Fibroblast of mammary gland (primary cell): ENCODE results near the gene SUSD1.
A peak's percentile ranks its signal among the peaks of the same experiment; 100 is the strongest.

Experiments
- DNase-seq: peaks from one replicate; pipeline ENCODE4 v3.0.0-alpha.2; 2010; ENCODE audit warnings: low read depth
- H3K4me3 ChIP-seq: 2 replicates; pipeline ENCODE4 v1.5.1; 2011; ENCODE audit warnings: low read depth, mild to moderate bottlenecking, low read length, moderate library complexity; ENCODE audit not compliant: control insufficient read depth
- TF ChIP-seq, protein P1 (sequence below): conservative IDR thresholded peaks from 2 replicates; pipeline ENCODE4 v1.5.1; 2011; ENCODE audit warnings: low read depth, low read length, inconsistent platforms; ENCODE audit not compliant: control insufficient read depth, insufficient read depth

The SUSD1 gene

DNA sequence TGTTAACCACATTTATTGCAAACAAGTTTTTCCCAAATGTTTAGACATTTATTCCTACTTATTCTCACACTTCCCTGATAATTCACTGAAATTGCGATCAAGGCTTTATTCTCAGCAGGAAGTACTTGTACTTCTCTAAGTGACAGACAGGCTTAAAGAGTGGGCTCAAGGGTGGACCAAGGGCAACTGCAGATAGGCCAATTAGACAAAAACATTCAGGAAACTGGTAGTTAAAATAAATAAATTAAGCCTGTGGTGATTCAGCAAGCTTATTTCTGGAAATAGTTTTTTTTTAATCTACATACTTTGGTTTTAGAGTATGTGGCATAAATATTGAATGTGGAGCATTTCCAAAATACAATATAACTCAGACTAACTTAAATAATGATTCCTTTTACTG lies 142.4 kb downstream of the SUSD1 start:
- DNase-seq = peak; percentile 33
- TF ChIP-seq, protein P1, sequence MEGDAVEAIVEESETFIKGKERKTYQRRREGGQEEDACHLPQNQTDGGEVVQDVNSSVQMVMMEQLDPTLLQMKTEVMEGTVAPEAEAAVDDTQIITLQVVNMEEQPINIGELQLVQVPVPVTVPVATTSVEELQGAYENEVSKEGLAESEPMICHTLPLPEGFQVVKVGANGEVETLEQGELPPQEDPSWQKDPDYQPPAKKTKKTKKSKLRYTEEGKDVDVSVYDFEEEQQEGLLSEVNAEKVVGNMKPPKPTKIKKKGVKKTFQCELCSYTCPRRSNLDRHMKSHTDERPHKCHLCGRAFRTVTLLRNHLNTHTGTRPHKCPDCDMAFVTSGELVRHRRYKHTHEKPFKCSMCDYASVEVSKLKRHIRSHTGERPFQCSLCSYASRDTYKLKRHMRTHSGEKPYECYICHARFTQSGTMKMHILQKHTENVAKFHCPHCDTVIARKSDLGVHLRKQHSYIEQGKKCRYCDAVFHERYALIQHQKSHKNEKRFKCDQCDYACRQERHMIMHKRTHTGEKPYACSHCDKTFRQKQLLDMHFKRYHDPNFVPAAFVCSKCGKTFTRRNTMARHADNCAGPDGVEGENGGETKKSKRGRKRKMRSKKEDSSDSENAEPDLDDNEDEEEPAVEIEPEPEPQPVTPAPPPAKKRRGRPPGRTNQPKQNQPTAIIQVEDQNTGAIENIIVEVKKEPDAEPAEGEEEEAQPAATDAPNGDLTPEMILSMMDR = no peak
- no peak overlapping the region for H3K4me3 ChIP-seq

DNA sequence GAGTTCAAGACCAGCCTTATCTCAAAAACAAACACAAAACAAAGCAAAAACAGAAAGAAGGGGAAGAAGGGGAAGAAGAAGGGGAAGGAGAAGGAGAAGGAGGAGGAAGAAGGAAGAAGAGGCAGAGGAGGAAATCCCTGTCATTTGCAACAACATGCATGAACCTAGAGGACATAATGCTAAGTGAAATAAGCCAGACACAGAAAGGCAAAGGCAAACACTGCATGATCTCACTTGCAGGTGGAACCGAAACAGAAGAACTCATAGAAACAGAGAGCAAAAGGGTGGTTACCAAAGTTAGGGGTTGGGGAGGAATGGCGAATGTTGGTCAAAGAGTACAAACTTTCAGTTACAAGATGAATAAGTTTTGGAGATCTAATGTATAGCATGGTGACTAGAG lies 143.1 kb downstream of the SUSD1 start:
- no peak overlapping the region for H3K4me3 ChIP-seq
- DNase-seq = no peak
- TF ChIP-seq, protein P1 = no peak

DNA sequence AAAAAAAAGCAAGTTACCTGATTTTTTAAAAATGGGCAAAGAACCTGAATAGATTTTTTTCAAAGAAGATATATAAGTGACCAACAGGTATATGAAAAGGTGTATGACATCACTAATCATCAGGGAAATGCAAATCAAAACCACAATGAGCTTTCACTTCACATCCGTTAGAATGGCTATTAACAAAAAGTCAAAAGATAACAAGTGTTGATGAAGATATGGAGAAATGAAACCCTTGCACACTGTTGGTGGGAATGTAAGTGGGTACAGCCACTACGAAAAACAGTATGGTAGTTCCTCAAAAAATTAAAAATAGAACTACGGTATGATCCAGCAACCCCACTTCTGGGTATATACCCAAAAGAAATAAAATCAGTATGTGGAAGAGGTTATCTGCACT lies 143.7 kb downstream of the SUSD1 start:
- no peak overlapping the region for H3K4me3 ChIP-seq
- TF ChIP-seq, protein P1 = no peak
- DNase-seq = no peak

DNA sequence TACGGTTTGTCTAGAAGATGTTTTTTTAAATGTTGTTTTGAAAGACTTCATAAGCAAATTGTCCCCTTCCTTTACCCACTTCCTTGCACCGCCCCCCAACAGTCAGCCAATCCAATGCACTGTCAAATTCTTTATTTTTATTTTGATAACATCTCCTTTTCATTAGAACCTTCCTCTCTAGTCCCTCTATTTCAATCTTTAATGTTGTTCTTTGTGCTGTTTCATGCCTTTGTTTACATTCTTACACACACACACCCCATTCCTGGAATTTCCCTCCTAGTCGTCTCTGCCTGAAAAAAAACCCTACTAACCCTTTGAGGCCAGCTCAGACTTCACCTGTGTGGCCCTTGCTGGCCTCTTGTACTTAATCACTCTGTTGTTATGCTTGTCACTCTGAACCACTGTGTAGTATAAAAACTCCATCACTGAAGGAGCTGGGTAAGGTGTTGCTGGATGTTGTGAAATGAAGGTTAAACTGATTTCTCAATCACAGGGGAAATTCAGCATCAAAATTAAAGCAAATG lies 145.1 kb downstream of the SUSD1 start:
- TF ChIP-seq, protein P1 = no peak
- no peak overlapping the region for H3K4me3 ChIP-seq
- DNase-seq = peak; percentile 31

DNA sequence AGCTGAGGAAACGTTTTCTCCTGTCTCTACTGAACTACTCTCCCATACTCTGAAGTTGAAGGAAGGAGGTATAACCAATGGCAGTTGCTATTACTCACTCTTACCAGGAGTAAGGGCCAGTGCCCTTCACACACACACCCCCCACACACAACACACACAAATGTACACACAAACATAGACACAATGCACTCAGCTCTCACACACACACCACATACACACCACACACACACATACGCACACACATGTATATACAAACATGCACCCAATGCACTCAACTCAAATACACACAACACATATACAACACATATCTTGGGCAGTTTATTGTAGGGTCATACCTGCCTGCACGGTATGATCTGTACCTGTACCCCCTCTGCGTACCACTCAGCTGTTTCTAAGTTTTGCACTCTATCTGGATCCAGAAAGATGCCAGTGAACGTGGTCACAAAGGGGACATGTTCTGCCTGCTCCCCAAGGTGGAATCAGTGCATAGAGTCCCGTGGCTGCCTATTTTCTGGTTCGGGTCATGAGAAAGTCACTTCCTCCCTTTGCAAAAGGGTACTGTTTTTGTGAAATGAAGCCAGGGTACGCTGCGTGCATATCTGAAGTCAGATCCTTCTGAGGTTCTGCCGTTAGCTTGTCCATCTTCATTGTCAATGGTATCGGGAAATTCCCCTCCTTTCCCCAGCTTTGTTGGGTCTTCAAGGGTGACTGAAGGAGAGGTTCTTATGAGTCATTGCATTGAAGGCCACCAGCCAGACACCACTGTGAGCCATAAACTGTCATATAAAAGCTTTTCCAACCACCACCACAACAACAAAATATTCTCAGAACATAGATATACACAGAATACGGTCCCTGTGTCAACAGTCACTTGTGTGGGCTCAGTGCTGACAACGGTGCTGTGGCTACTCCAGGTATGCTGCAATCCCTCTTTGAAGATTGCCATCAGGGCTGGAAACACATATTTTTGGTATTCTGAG lies 146.6 kb downstream of the SUSD1 start:
- H3K4me3 ChIP-seq = no peak overlapping the region
- DNase-seq = no peak

DNA sequence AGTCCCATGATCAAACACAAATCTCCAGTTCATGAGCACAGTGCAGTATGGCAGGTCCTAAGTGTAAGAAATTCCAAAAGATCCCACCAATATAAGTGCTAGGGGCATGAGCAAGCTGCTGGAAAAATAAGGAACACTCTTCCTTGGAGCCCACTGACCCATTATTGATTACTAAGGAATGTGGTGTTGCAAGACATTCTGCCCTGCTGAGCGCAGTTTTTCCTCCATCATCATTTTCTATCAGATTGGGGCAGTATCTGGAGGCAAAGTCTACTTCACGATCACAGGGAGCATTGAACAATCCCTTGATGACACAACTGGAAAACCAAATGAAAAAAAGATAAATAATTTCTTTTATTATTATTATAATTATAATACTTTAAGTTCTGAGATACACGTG lies 149.2 kb downstream of the SUSD1 start:
- DNase-seq = no peak
- H3K4me3 ChIP-seq = no peak overlapping the region
- TF ChIP-seq, protein P1 = no peak

More for the DNA sequence above, 146.6 kb downstream of the SUSD1 start:
- TF ChIP-seq, protein P1 = no peak
